Head of caudate nucleus (tissue), 42 donors: ENCODE results near the gene DOK3.

Experiments
- DNase-seq, 42 donors: peaks; one replicate each; pipeline versions ENCODE4 v3.0.0 to v3.0.0-alpha.2; 2020 to 2021; ENCODE audit warnings: mixed read lengths in 7 of 42
- intact Hi-C: fragments of 100-400 bp; cut with DNase I; formaldehyde crosslinking; loops from one replicate; pipeline ENCODE4 v1.15.0; 2022

DOK3 gene

GRCh38 chr5:177519463-177520235 lies 10.0 kb upstream of the DOK3 start:
- intact Hi-C loops = loop anchor here (5.0 kb wide), 1 partner anchor 92 kb away; the partner anchor contains the start of gene GRK6
- DNase-seq = no peak

- intact Hi-C loops = loop anchor here (2.0 to 5.0 kb wide), 2 partner anchors 38 to 90 kb away; partner anchors contain the start of genes FAM193B and GRK6
- peak; percentile 93 to 99 (median 97) for DNase-seq
Observed at GRCh38 chr5:177516601-177517568, 7.3 kb upstream of the DOK3 start, which contains the start of gene DDX41. DDX41 (minus strand) TSS chr5:177516961; CDS start chr5:177516945, 16 bp downstream.

- intact Hi-C loops = loop anchor here (5.0 kb wide), 1 partner anchor 88 kb away; the partner anchor contains the start of gene GRK6
- DNase-seq = no peak
Observed at GRCh38 chr5:177515580-177515979, 6.0 kb upstream of the DOK3 start.

- no peak for DNase-seq
- intact Hi-C loops = no loop called here
Observed at GRCh38 chr5:177514541-177514940, 4.9 kb upstream of the DOK3 start.

- DNase-seq = no peak
- intact Hi-C loops = no loop called here
Observed at GRCh38 chr5:177513500-177513899, 3.9 kb upstream of the DOK3 start.

GRCh38 chr5:177512736-177513380 lies 3.2 kb upstream of the DOK3 start:
- intact Hi-C loops = no loop called here
- DNase-seq = no peak

- intact Hi-C loops = no loop called here
- no peak for DNase-seq
Observed at GRCh38 chr5:177511796-177512675, 2.4 kb upstream of the DOK3 start.

GRCh38 chr5:177511181-177511580 lies 1.6 kb upstream of the DOK3 start:
- intact Hi-C loops = no loop called here
- no peak for DNase-seq

GRCh38 chr5:177510567-177511053 lies 984 bp upstream of the DOK3 start:
- intact Hi-C loops = no loop called here
- DNase-seq = peak in 1 of 42 donors; percentile 53

GRCh38 chr5:177509991-177510566 lies 453 bp upstream of the DOK3 start:
- no peak for DNase-seq
- intact Hi-C loops = no loop called here

- intact Hi-C loops = no loop called here
- DNase-seq = no peak
Observed at GRCh38 chr5:177508837-177509236, 789 bp downstream of the DOK3 start.

- intact Hi-C loops = no loop called here
- DNase-seq = no peak
Observed at GRCh38 chr5:177508221-177508611, 1.4 kb downstream of the DOK3 start.

GRCh38 chr5:177507596-177508220 lies 1.9 kb downstream of the DOK3 start:
- no peak for DNase-seq
- intact Hi-C loops = no loop called here

GRCh38 chr5:177507165-177507564 lies 2.5 kb downstream of the DOK3 start:
- intact Hi-C loops = no loop called here

GRCh38 chr5:177505075-177505474 lies 4.6 kb downstream of the DOK3 start:
- DNase-seq = no peak
- intact Hi-C loops = no loop called here

More at GRCh38 chr5:177507165-177507564, 2.5 kb downstream of the DOK3 start:
- DNase-seq = no peak

- DNase-seq = no peak
Observed at GRCh38 chr5:177504086-177505056, 5.3 kb downstream of the DOK3 start.

More at GRCh38 chr5:177504086-177505056, 5.3 kb downstream of the DOK3 start:
- intact Hi-C loops = loop anchor here (5.0 kb wide), 1 partner anchor 112 kb away; no protein-coding TSS in a partner anchor
